GM12864 (cell line): ENCODE data around the gene MEX3C.

Source experiments
- DNase-seq: peaks from one replicate; pipeline ENCODE4 v3.0.0-alpha.2; 2011; ENCODE audit warnings: low read depth
- H3K4me3 ChIP-seq: 2 replicates; pipeline ENCODE4 v1.5.1; 2011; ENCODE audit warnings: mild to moderate bottlenecking, low read depth, low read length, control low read depth
- TF ChIP-seq, protein P1 (sequence below): IDR thresholded peaks from 2 replicates; pipeline ENCODE4 v1.5.1; 2011; ENCODE audit warnings: low read depth, mild to moderate bottlenecking, moderate library complexity, low read length, control low read depth, inconsistent platforms; ENCODE audit errors: missing control alignments

The MEX3C gene

GRCh38 chr18:51168960-51169662 lies 28.4 kb downstream of the MEX3C start:
- no peak for DNase-seq
- no peak overlapping the region for H3K4me3 ChIP-seq
- TF ChIP-seq, protein P1, sequence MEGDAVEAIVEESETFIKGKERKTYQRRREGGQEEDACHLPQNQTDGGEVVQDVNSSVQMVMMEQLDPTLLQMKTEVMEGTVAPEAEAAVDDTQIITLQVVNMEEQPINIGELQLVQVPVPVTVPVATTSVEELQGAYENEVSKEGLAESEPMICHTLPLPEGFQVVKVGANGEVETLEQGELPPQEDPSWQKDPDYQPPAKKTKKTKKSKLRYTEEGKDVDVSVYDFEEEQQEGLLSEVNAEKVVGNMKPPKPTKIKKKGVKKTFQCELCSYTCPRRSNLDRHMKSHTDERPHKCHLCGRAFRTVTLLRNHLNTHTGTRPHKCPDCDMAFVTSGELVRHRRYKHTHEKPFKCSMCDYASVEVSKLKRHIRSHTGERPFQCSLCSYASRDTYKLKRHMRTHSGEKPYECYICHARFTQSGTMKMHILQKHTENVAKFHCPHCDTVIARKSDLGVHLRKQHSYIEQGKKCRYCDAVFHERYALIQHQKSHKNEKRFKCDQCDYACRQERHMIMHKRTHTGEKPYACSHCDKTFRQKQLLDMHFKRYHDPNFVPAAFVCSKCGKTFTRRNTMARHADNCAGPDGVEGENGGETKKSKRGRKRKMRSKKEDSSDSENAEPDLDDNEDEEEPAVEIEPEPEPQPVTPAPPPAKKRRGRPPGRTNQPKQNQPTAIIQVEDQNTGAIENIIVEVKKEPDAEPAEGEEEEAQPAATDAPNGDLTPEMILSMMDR: no peak

- TF ChIP-seq, protein P1: no peak
- no peak overlapping the region for H3K4me3 ChIP-seq
- no peak for DNase-seq
Measured at GRCh38 chr18:51168026-51168742, 29.3 kb downstream of the MEX3C start.

DNA sequence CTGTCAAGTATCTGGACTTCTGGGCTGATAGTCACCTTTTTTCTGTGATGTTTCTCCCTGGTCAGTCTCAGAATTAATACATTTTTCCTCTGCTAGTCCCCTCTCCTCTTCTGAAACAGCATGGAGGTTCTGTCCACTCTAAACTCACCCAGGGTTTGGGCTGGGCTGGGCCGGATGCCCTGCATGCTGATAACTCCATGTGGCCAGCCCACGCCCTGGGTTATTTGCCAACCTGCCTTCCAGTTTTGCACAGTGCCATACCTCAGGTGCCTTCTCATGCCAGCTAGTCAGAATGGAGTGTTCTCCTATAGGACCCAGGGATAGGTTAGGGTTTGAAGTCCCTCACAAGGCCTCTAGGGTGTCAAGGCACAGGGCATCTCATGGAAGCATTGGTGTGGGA lies 32.2 kb downstream of the MEX3C start:
- no peak overlapping the region for H3K4me3 ChIP-seq
- DNase-seq: no peak
- TF ChIP-seq, protein P1: no peak

- H3K4me3 ChIP-seq: no peak overlapping the region
- DNase-seq: no peak
- TF ChIP-seq, protein P1: no peak
Measured at GRCh38 chr18:51164761-51165281, 32.7 kb downstream of the MEX3C start.

DNA sequence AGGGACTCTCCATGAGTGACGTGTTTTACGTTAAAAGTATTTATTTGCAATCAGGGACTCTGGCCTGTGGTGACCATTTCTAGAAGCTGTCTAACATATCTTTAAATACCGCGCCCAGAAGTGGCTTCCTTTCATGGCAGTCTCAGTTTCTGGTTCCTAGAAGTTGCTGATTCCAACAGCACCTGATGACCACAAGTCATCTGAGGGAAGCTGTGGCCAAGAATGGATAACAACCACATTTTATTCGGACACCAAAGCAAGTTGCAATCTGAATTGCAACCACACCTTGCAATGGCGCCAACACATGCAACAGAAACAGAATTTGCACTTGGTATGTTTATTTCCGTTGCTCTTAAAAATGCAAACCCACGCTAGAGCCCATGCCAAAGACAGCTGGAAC lies 33.1 kb downstream of the MEX3C start:
- TF ChIP-seq, protein P1: no peak

DNA sequence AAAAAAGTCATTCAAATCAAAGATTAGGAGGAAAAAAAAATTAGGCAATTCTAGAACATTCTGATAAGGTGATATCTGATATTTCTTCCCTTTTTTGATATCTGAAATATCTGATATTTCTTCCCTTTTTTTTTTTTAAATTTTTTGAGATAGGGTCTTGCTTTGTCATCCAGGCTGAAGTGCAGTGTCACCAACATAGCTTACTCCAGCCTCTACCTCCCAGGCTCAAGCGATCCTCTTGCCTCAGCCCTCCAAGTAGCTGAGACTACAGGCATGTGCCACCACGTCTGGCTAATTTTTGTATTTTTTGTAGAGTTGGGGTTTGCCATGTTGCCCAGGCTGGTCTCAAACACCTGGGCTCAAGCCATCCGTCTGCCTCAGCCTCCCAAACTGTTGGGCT lies 33.9 kb downstream of the MEX3C start:
- no peak for DNase-seq
- H3K4me3 ChIP-seq: no peak overlapping the region

More for the DNA sequence above, 33.1 kb downstream of the MEX3C start:
- no peak overlapping the region for H3K4me3 ChIP-seq
- no peak for DNase-seq

More for the DNA sequence above, 33.9 kb downstream of the MEX3C start:
- TF ChIP-seq, protein P1: no peak
